T-helper 2 cell treated with Interferon-gamma antibody and Interleukin-4, amounts not matched to agents 5 μg/mL and 100 μg/mL, for 36 hours (primary cell): ENCODE measurements around the gene OR4D9.
"Not testable (repeated sequence)": the region's sequence is repeated elsewhere in the genome, so short reads cannot be mapped to it uniquely, and the experiment has no call there.

ENCODE experiments used
- DNase-seq: peaks from one replicate; pipeline ENCODE4 v3.0.0; 2021; ENCODE audit warnings: low spot score
- H3K27ac Mint-ChIP-seq: one replicate; pipeline ENCODE4 v1.8.0; 2021; ENCODE audit warnings: mild to moderate bottlenecking, mixed read lengths
- H3K27me3 Mint-ChIP-seq: one replicate; pipeline ENCODE4 v1.8.0; 2021; ENCODE audit warnings: low read depth, mixed read lengths
- H3K36me3 Mint-ChIP-seq: one replicate; pipeline ENCODE4 v1.8.0; 2021; ENCODE audit warnings: low read depth, mixed read lengths
- H3K4me1 Mint-ChIP-seq: one replicate; pipeline ENCODE4 v1.8.0; 2021; ENCODE audit warnings: low read depth, mixed read lengths
- H3K4me3 Mint-ChIP-seq: one replicate; pipeline ENCODE4 v1.8.0; 2022; ENCODE audit warnings: mild to moderate bottlenecking, moderate library complexity, mixed read lengths
- H3K9me3 Mint-ChIP-seq: one replicate; pipeline ENCODE4 v1.8.0; 2021; ENCODE audit warnings: mixed read lengths

Gene OR4D9

DNA sequence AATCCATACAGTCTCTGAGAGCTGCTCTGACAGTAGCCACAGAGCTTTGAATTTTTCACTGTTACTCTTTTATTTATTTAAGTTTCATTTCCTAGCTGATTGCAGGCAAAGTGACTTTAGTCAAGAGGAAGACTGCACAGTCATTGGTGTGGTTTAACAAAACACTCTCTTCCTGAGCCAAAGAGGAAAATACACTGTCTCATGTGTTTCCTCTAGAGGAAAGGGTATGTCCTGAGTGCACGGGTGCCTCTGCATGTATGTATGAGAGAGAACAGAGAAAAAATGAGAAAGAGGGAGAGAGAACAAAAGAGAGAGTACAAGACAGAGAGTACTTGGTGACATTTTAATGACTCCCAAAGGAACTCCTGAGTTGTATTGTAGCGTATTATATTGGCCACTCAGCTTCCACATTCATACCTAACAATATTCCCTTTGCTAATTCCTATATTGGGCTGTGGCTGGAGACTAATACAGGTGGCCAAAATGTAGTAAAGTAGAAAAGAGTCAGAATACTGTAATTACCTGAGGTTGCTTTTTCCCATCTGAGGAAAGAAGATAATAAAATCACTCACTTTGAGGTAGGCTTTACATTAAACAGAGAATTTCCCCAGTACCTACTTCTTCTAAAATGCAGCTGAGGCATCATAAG, at the start of gene OR4D9:
Gene OR4D9 (plus strand): TSS at position 599 of the 649 bp plus-strand sequence. CDS start 3,374 bp downstream, outside the sequence.
- peaks cover 20% of the 10 kb centered on the region for H3K4me1 Mint-ChIP-seq
- H3K27ac Mint-ChIP-seq: peak within 1 kb of the TSS; percentile 68
- DNase-seq: peak; percentile 8
- peak within 1 kb of the TSS; percentile 67 for H3K4me3 Mint-ChIP-seq
- peaks cover 4% of the 10 kb centered on the region for H3K27me3 Mint-ChIP-seq
- no peaks in the 10 kb centered on the region for H3K36me3 Mint-ChIP-seq
- peaks cover 4% of the 10 kb centered on the region for H3K9me3 Mint-ChIP-seq

DNA sequence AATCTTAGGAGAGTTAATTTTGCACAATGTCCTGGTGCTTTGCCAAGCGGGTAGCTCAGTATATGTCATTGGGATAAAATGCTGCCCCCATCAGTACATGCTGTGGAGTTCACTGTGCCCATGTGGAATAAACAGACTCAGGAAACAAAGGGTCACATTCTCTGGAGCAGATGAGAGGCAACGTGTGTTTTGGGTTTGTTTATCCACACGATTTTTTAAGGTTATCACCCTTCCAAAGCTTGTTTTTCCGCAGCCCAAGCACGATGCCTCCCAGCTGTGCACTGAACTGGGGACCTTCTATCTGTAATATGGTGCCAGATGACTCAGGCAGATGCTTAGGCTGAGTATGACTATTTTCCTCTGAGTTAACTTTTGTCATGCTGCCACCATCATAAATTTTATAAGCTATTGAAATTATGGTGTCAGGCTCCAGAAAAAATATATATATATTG, 48.1 kb upstream of the OR4D9 start:
- Mint-ChIP-seq H3K27ac (no peak overlapping the region), H3K4me3 (no peak overlapping the region)
- DNase-seq: no peak

DNA sequence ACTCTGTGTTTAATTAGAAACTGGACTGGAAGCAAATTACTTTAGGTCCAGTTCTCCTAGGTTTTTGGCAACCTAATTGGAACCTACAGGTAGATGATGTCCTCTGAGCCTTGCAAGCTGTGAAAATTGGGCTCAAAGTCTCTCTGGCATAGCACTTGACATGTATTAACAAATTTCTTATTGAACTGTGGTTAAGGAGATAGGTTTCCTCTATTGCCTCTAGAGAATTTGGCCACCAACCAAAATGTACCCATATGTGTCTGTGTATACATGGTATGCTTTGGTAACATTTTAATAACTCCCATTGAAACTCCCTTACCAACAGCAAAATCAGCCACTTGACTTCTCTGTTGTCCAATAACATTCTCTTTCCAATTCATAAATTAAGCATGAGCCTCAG, 38.3 kb upstream of the OR4D9 start, which contains the start of gene OR4D10:
Gene OR4D10 (plus strand): TSS at position 301 of the 400 bp plus-strand sequence. CDS start 4,115 bp downstream, outside the sequence.
- Mint-ChIP-seq H3K27ac (no peak within 1 kb of the TSS), H3K27me3 (peaks cover 3% of the 10 kb centered on the region), H3K4me1 (no peaks in the 10 kb centered on the region), H3K9me3 (no peaks in the 10 kb centered on the region), H3K36me3 (no peaks in the 10 kb centered on the region), H3K4me3 (no peak within 1 kb of the TSS)
- no peak for DNase-seq

More for the DNA sequence above, 48.1 kb upstream of the OR4D9 start:
- H3K27me3 Mint-ChIP-seq: peaks cover 3% of the 10 kb centered on the region
- no peaks in the 10 kb centered on the region for H3K4me1 Mint-ChIP-seq
- H3K36me3 Mint-ChIP-seq: no peaks in the 10 kb centered on the region
- H3K9me3 Mint-ChIP-seq: no peaks in the 10 kb centered on the region

DNA sequence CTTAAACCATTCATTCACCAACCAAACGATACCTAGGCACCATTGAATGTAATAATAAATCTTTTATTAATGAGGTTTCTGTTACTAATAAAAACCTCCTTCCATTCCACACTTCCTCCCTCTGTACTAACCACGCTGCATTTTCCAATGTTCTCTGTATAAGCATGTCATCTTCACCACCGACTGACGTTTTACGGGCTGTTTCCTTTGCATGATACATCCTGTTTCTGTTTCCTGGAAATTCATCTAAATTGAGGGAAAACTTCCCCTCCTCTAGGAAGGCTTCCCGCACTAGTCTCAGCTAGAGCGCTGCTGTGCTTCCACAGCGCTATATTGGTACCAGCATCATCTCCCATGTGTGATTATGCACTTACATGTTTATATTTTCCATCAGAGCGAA, 36.2 kb upstream of the OR4D9 start:
- Mint-ChIP-seq H3K27me3 (peaks cover 7% of the 10 kb centered on the region), H3K36me3 (no peaks in the 10 kb centered on the region), H3K4me3 (no peak overlapping the region), H3K9me3 (no peaks in the 10 kb centered on the region), H3K4me1 (no peaks in the 10 kb centered on the region), H3K27ac (no peak overlapping the region)
- DNase-seq: no peak

DNA sequence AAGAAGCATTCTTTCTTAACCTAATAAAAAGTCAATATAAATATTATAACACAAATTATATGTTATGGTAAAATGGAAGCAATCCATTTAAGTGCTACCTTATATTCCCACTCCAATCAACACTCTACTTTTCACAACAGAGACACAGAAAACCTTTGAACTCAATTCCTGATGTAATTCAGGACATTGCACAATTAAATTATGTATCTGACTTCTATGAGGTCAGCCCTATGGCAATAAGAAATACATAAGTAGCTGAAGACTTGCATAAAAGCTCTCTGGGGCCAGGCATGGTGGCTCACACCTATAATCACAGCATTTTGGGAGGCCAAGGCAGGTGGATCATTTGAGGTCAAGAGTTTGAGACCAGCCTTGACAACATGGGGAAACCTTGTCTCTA, 31.4 kb upstream of the OR4D9 start:
- H3K4me1 Mint-ChIP-seq: no peaks in the 10 kb centered on the region

DNA sequence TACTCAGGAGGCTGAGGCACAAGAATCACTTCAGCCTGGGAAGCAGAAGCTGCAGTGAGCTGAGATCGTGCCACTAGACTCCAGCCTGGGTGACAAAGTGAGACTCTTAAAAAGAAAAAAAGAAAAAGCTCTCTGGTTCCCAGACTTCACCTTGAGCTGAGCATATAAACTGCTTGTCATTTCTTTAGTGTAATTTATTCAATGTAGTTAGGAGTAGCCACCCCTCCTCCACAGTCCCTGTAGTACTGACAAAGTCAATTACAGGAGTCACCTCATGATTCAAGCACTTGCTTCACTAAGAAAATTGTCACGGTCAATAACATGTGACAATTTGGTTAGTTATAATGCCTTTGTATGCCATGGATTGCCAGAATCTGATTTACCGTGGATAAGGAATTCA, 31.0 kb upstream of the OR4D9 start:
- Mint-ChIP-seq H3K9me3 (no peaks in the 10 kb centered on the region), H3K27ac (no peak overlapping the region), H3K27me3 (peaks cover 4% of the 10 kb centered on the region), H3K4me1 (no peaks in the 10 kb centered on the region), H3K36me3 (no peaks in the 10 kb centered on the region), H3K4me3 (no peak overlapping the region)
- DNase-seq: no peak

More for the DNA sequence above, 31.4 kb upstream of the OR4D9 start:
- Mint-ChIP-seq H3K27ac (no peak overlapping the region), H3K36me3 (no peaks in the 10 kb centered on the region), H3K4me3 (no peak overlapping the region), H3K9me3 (no peaks in the 10 kb centered on the region), H3K27me3 (peaks cover 4% of the 10 kb centered on the region)
- DNase-seq: no peak

DNA sequence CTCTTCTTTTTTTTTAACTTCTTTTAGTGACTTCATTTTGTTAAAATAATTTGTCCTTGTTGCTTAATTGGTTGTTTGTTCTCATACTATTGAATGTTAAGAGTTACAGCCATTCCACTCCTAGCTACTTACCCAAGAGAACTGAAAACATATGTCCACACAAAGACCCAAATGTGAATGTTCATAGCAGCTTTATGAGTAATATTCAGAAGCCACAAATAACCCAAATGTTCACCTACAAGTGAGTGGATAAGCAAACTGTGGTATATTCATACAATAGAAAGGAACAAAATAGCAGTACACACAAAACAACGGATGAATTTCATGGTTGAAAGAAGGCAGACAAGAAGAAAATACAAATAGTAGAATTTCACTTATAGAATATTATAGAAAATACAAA, 9.4 kb upstream of the OR4D9 start:
- H3K4me3 Mint-ChIP-seq: no peak overlapping the region
- H3K27me3 Mint-ChIP-seq: peaks cover 11% of the 10 kb centered on the region
- H3K36me3 Mint-ChIP-seq: no peaks in the 10 kb centered on the region
- no peak for DNase-seq
- H3K4me1 Mint-ChIP-seq: no peaks in the 10 kb centered on the region
- H3K9me3 Mint-ChIP-seq: no peaks in the 10 kb centered on the region
- no peak overlapping the region for H3K27ac Mint-ChIP-seq

DNA sequence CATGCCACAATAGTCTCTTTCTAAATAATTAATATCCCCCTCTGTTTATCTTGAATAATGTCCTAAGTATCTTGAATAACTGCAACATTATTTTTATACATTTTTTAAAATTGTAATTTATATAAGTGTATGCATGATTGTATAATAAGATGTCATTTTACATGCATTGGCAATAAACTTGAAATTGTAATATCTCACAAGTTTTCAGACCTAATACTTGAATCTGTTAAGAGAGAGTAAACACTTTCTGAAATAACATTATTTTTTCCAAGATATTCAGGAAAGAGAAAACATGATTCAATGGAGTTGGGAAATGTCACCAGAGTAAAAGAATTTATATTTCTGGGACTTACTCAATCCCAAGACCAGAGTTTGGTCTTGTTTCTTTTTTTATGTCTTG, 8.1 kb upstream of the OR4D9 start, which contains the start of gene OR4D11:
Gene OR4D11 (plus strand): TSS at position 301 of the 400 bp plus-strand sequence. CDS start 0 bp downstream, at position 301.
- Mint-ChIP-seq H3K4me3 (no peak within 1 kb of the TSS), H3K27ac (no peak within 1 kb of the TSS)

DNA sequence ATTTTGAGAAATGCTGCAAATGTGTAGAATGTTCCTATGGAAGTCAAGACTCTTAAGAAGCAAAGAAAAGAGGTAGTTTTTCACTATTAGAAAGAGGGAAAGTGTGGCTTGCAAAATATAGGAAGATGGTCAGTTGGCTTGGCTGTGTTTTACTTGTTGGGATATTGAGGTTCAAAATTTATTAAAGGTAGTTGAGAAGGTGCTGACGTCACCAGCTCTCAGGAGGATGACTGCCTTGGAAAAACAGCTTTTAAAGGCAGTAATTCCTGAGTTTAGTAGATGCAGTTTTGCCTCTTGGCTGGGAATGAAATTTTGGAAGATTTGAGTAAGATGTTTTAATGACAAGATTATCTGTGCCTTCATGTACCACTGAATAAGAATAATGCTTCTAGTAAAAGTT, 336 bp downstream of the OR4D9 start:
- Mint-ChIP-seq H3K4me3 (no peak overlapping the region), H3K36me3 (no peaks in the 10 kb centered on the region), H3K9me3 (peaks cover 4% of the 10 kb centered on the region), H3K4me1 (peaks cover 20% of the 10 kb centered on the region), H3K27me3 (peaks cover 4% of the 10 kb centered on the region), H3K27ac (no peak overlapping the region)
- DNase-seq: no peak

More for the DNA sequence above, 8.1 kb upstream of the OR4D9 start, which contains the start of gene OR4D11:
- no peaks in the 10 kb centered on the region for H3K36me3 Mint-ChIP-seq
- no peaks in the 10 kb centered on the region for H3K9me3 Mint-ChIP-seq
- H3K27me3 Mint-ChIP-seq: peaks cover 6% of the 10 kb centered on the region
- DNase-seq: no peak
- no peaks in the 10 kb centered on the region for H3K4me1 Mint-ChIP-seq

DNA sequence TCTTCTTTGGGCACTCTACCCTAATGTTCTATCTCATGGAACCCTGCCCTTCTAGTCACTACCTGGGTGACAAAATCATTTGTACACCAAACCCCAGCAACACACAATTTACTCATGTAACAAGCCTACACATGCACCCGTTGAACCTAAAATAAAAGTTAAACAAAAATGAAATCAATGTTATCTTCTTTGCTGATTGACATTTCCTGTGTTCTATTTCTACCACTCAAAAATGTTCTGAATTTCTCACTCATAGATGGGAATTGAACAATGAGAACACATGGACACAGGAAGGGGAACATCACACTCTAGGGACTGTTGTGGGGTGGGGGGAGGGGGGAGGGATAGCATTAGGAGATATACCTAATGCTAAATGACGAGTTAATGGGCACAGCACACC, 8.8 kb downstream of the OR4D9 start:
- not testable (repeated sequence) for H3K36me3 Mint-ChIP-seq, DNase-seq, H3K27ac Mint-ChIP-seq, H3K9me3 Mint-ChIP-seq, H3K4me1 Mint-ChIP-seq, H3K4me3 Mint-ChIP-seq
- H3K27me3 Mint-ChIP-seq: peaks cover 23% of the 10 kb centered on the region

DNA sequence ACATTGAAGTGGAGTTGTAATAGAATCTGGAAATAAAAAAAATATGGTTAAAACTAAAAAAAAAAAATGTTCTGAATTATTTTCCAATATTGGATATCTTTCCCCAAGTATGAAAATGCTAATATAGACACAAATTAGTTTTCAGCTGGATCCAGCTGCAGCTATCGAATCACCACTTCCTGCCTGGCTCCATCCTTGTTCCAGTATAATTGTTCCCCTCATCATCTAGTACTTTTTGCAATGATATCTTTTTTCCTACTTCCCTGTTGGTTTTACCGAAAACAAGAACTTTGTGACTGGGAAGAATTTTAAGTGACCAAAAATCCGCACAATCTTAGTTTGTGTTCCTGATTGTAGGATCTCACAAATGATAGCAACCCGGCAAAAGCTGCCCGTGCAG, 9.4 kb downstream of the OR4D9 start:
- H3K27me3 Mint-ChIP-seq: peaks cover 21% of the 10 kb centered on the region
- no peak overlapping the region for H3K4me3 Mint-ChIP-seq
- no peaks in the 10 kb centered on the region for H3K9me3 Mint-ChIP-seq
- H3K36me3 Mint-ChIP-seq: no peaks in the 10 kb centered on the region
- no peak overlapping the region for H3K27ac Mint-ChIP-seq
- DNase-seq: no peak
- peaks cover 2% of the 10 kb centered on the region for H3K4me1 Mint-ChIP-seq

DNA sequence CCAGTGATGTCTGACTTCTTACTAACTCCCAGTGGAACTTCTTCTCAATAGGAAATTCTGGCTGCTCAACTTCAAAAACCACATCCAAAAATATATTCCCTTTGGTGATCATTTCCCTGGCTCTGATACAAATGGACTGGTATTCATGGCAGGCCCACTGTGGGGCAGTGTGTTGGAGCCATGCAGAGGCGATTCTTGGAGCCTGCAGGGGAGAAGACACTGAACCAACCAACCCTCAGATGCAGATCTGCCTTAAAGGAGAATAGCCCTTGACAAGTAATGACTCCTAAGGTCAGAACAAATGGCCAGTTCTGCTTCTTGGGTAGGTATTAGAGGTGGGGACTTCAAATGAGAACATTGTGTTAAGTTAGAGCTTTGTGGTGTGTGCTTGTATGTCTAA, 12.2 kb downstream of the OR4D9 start:
- Mint-ChIP-seq H3K4me3 (no peak overlapping the region), H3K27ac (no peak overlapping the region), H3K36me3 (no peaks in the 10 kb centered on the region), H3K9me3 (no peaks in the 10 kb centered on the region), H3K27me3 (peaks cover 22% of the 10 kb centered on the region), H3K4me1 (peaks cover 2% of the 10 kb centered on the region)
- DNase-seq: no peak

DNA sequence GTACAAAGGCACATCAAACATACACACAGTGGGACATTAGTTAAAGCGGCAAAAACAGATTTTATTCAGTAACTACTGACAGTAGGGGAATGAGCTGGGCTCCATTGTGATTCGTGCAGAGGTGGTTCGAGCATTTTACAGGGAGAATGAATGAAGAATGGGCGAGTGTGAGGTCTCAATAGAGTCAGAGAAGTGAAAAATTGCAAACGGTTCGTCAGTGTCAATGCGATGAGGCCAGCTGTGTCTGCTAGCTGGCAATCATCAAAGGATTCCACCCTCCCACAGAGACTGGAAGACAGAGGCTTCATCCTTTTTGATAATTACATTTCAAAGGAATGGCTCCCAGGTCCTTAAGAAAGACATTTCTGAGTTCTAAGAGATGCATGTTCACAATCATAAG, 17.4 kb downstream of the OR4D9 start:
- peaks cover 9% of the 10 kb centered on the region for H3K27me3 Mint-ChIP-seq

DNA sequence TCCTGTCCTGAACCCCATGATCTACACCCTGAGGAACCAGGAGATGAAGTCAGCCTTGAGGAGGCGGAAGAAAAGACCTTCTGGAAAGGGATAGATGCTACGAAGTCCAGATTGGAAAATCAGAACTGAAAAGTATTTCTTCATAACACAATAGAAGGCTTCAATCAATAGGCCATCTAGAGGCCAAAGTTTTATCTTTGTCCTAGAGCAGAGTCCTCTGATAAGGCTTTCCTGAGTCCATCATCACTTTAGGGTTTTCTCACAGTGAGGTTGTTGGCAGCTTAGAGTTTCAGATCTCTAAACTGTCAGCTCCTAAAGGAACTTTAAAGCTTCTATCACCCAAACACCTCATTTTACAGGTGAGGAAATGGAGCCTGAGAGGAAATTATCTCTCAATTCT, 21.3 kb downstream of the OR4D9 start:
- H3K27ac Mint-ChIP-seq: no peak overlapping the region
- no peak overlapping the region for H3K4me3 Mint-ChIP-seq

More for the DNA sequence above, 17.4 kb downstream of the OR4D9 start:
- no peak overlapping the region for H3K27ac Mint-ChIP-seq
- H3K36me3 Mint-ChIP-seq: no peaks in the 10 kb centered on the region
- H3K9me3 Mint-ChIP-seq: no peaks in the 10 kb centered on the region
- DNase-seq: no peak
- no peak overlapping the region for H3K4me3 Mint-ChIP-seq
- no peaks in the 10 kb centered on the region for H3K4me1 Mint-ChIP-seq

DNA sequence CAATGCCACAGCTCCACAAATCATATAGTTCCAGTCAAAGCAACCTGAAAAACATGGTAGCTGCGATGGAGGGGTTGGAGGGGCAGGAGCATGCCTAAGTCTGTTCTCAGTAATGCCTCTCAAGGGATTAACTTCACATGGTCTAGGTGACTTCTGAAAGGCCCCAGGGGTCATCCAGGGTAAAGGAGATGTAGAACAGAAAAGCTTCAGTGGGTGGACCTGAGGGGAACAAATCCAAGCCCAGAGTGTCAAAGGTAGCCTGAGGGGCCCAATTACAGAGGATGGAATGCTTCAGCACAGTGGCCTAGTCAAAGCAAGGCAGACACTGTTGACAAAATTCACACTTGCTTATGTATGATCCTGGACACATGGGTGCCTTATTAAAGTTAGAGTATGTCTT, 23.3 kb downstream of the OR4D9 start:
- Mint-ChIP-seq H3K36me3 (no peaks in the 10 kb centered on the region), H3K27ac (no peak overlapping the region), H3K4me1 (peaks cover 2% of the 10 kb centered on the region), H3K9me3 (no peaks in the 10 kb centered on the region), H3K4me3 (no peak overlapping the region), H3K27me3 (no peaks in the 10 kb centered on the region)
- DNase-seq: no peak

More for the DNA sequence above, 21.3 kb downstream of the OR4D9 start:
- H3K9me3 Mint-ChIP-seq: no peaks in the 10 kb centered on the region
- peaks cover under 1% of the 10 kb centered on the region for H3K4me1 Mint-ChIP-seq
- H3K36me3 Mint-ChIP-seq: no peaks in the 10 kb centered on the region
- no peaks in the 10 kb centered on the region for H3K27me3 Mint-ChIP-seq
- DNase-seq: no peak
